H1 (cell line): Measurements from ENCODE around the gene TRIM9. TPM values are rescaled to one million over a fixed set of nuclear protein-coding genes. Genes with fewer than 3 reads are reported as not detected.

Experiments
- CTCF ChIA-PET: fragments of 300-600 bp; sonication (Branson Sonifier 250); formaldehyde crosslinking; loops from one replicate; lab custom pipeline; 2021; ENCODE audit not compliant: partially characterized antibody; lab: Charles Lee
- POLR2A ChIA-PET: fragments of 300-600 bp; sonication (Branson Sonifier 250); formaldehyde crosslinking; loops from one replicate; lab custom pipeline; 2021; ENCODE audit warnings: inconsistent platforms; ENCODE audit not compliant: partially characterized antibody; lab: Charles Lee
- DNase-seq, 2 experiments: peaks; one replicate each; pipeline versions ENCODE4 v3.0.0 to v3.0.0-alpha.2; 2010 to 2022; ENCODE audit warnings: low spot score in 2 of 2, low read depth in 1 of 2, mixed read lengths in 1 of 2
- FAIRE-seq: peaks from 2 replicates; lab custom pipeline; 2011; peaks lifted over from hg19 to GRCh38; lab: Jason Lieb, UNC
- H2AFZ ChIP-seq: 2 replicates; pipeline ENCODE4 v1.8.1; 2012; ENCODE audit warnings: low read length, inconsistent platforms
- H2AK5ac ChIP-seq: 2 replicates; pipeline ENCODE4 v1.6.1; 2013; ENCODE audit warnings: low read depth, low read length
- H2BK120ac ChIP-seq: replicated peaks from 2 replicates; pipeline ENCODE3; 2013; ENCODE audit warnings: low read depth, low read length, inconsistent platforms
- H2BK12ac ChIP-seq: 2 replicates; pipeline ENCODE4 v1.6.1; 2013; ENCODE audit warnings: low read depth, low read length
- H2BK15ac ChIP-seq: 2 replicates; pipeline ENCODE4 v1.6.1; 2013; ENCODE audit warnings: low read length
- H2BK20ac ChIP-seq: 2 replicates; pipeline ENCODE4 v1.6.1; 2013; ENCODE audit warnings: low read length
- H2BK5ac ChIP-seq: 2 replicates; pipeline ENCODE4 v1.6.1; 2013; ENCODE audit warnings: low read depth, low read length
- H3K14ac ChIP-seq: 2 replicates; pipeline ENCODE4 v1.6.1; 2013; ENCODE audit warnings: inconsistent platforms; ENCODE audit not compliant: insufficient read length
- H3K18ac ChIP-seq: 2 replicates; pipeline ENCODE4 v1.6.1; 2013; ENCODE audit warnings: low read length; ENCODE audit errors: extremely low read depth
- H3K23ac ChIP-seq: 2 replicates; pipeline ENCODE4 v1.6.1; 2013; ENCODE audit warnings: inconsistent platforms; ENCODE audit not compliant: insufficient read length
- H3K23me2 ChIP-seq: 2 replicates; pipeline ENCODE4 v1.6.1; 2013; ENCODE audit warnings: low read depth, low read length
- H3K27ac ChIP-seq: 2 replicates; pipeline ENCODE4 v1.6.1; 2011; ENCODE audit warnings: low read depth, low read length, inconsistent platforms
- H3K27me3 ChIP-seq, 4 experiments: replicated peaks in 1 of 4; 1 replicate in 1 of 4; 2 replicates in 3 of 4; pipeline versions ENCODE4 v1.6.1 to v1.8.1; 2011 to 2013; ENCODE audit warnings: low read length in 3 of 4, mild to moderate bottlenecking in 3 of 4, inconsistent platforms in 2 of 4, mixed read lengths in 2 of 4, moderate library complexity in 1 of 4; ENCODE audit not compliant: control insufficient read depth in 3 of 4, insufficient read depth in 3 of 4; ENCODE audit errors: extremely low read depth in 1 of 4
- H3K36me3 ChIP-seq, 4 experiments: 2 replicates each; pipeline versions ENCODE4 v1.6.1 to v1.8.1; 2011 to 2013; ENCODE audit warnings: mild to moderate bottlenecking in 4 of 4, low read length in 3 of 4, moderate library complexity in 2 of 4, control low read depth in 1 of 4, inconsistent platforms in 1 of 4; ENCODE audit not compliant: insufficient read depth in 4 of 4, control insufficient read depth in 2 of 4
- H3K4ac ChIP-seq: replicated peaks from 2 replicates; pipeline ENCODE3; 2013; ENCODE audit warnings: low read length, low read depth, mixed read lengths, inconsistent platforms; ENCODE audit not compliant: insufficient read length
- H3K4me1 ChIP-seq, 4 experiments: replicated peaks in 1 of 4; 1 replicate in 1 of 4; 2 replicates in 3 of 4; pipeline versions ENCODE4 v1.6.1 to v1.8.1; 2011 to 2013; ENCODE audit warnings: low read length in 3 of 4, inconsistent platforms in 2 of 4, mixed read lengths in 1 of 4; ENCODE audit not compliant: insufficient read depth in 4 of 4, control insufficient read depth in 3 of 4
- H3K4me2 ChIP-seq, 2 experiments: 2 replicates each; pipeline versions ENCODE4 v1.6.1 to v1.8.1; 2011 to 2013; ENCODE audit warnings: low read depth in 2 of 2, low read length in 2 of 2, control low read depth in 1 of 2, inconsistent platforms in 1 of 2, mild to moderate bottlenecking in 1 of 2; ENCODE audit not compliant: insufficient read depth in 1 of 2
- H3K4me3 ChIP-seq, 4 experiments: fragments of 200-600, 300-600 bp in 1 of 4; sonication (generic), shearing (Covaris generic), sonication (Bioruptor Twin) in 1 of 4; 2 replicates each; pipeline versions ENCODE4 v1.5.1 to v1.8.1; 2011 to 2016; ENCODE audit warnings: low read length in 4 of 4, low read depth in 3 of 4, control low read depth in 2 of 4, inconsistent platforms in 2 of 4, mild to moderate bottlenecking in 2 of 4, mixed read lengths in 1 of 4, moderate library complexity in 1 of 4; ENCODE audit not compliant: insufficient read depth in 2 of 4; ENCODE audit errors: extremely low read depth in 1 of 4
- H3K56ac ChIP-seq: replicated peaks from 2 replicates; pipeline ENCODE3; 2013; ENCODE audit warnings: low read depth, mild to moderate bottlenecking, mixed read lengths, low read length, inconsistent platforms; ENCODE audit not compliant: insufficient read length
- H3K79me1 ChIP-seq: 2 replicates; pipeline ENCODE4 v1.6.1; 2013; ENCODE audit warnings: low read depth, low read length, control low read depth
- H3K79me2 ChIP-seq, 2 experiments: 2 replicates each; pipeline versions ENCODE4 v1.6.1 to v1.8.1; 2012 to 2013; ENCODE audit warnings: low read length in 2 of 2, mild to moderate bottlenecking in 2 of 2, inconsistent platforms in 1 of 2; ENCODE audit not compliant: insufficient read depth in 2 of 2, control insufficient read depth in 1 of 2
- H3K9ac ChIP-seq, 4 experiments: replicated peaks in 1 of 4; 1 replicate in 1 of 4; 2 replicates in 3 of 4; pipeline versions ENCODE4 v1.6.1 to v1.8.1; 2011 to 2013; ENCODE audit warnings: low read depth in 3 of 4, low read length in 3 of 4, control low read depth in 2 of 4, mild to moderate bottlenecking in 2 of 4, moderate library complexity in 2 of 4, inconsistent platforms in 1 of 4; ENCODE audit errors: extremely low read depth in 1 of 4
- H3K9me3 ChIP-seq, 2 experiments: 2 replicates each; pipeline versions ENCODE4 v1.6.1 to v1.8.1; 2012 to 2013; ENCODE audit warnings: mild to moderate bottlenecking in 2 of 2, moderate library complexity in 2 of 2, control low read depth in 1 of 2, inconsistent platforms in 1 of 2, low read depth in 1 of 2, low read length in 1 of 2, mixed read lengths in 1 of 2; ENCODE audit not compliant: insufficient read depth in 2 of 2
- H4K20me1 ChIP-seq, 2 experiments: replicated peaks in 1 of 2; 2 replicates each; pipeline versions ENCODE3 to v1.8.1; 2011 to 2013; ENCODE audit warnings: inconsistent platforms in 2 of 2, low read length in 2 of 2, mild to moderate bottlenecking in 1 of 2; ENCODE audit not compliant: insufficient read depth in 2 of 2, control insufficient read depth in 1 of 2
- H4K5ac ChIP-seq: 2 replicates; pipeline ENCODE4 v1.6.1; 2013; ENCODE audit warnings: low read length, low read depth, mixed read lengths, inconsistent platforms; ENCODE audit not compliant: insufficient read length
- H4K8ac ChIP-seq: 2 replicates; pipeline ENCODE4 v1.8.0; 2013; ENCODE audit warnings: mild to moderate bottlenecking, moderate library complexity, low read length, inconsistent platforms; ENCODE audit not compliant: insufficient read depth; ENCODE audit errors: extremely low read depth
- H4K91ac ChIP-seq: replicated peaks from 2 replicates; pipeline ENCODE3; 2013; ENCODE audit warnings: low read length, mixed read lengths, inconsistent platforms; ENCODE audit not compliant: insufficient read length
- GABPA ChIP-seq: IDR thresholded peaks from 2 replicates; pipeline ENCODE4 v1.6.1; 2011; ENCODE audit warnings: mild to moderate bottlenecking, low read length, moderate library complexity, borderline replicate concordance; ENCODE audit not compliant: insufficient read depth
- JUN ChIP-seq: IDR thresholded peaks from 2 replicates; pipeline ENCODE4 v1.6.1; 2011; ENCODE audit warnings: low read depth, mild to moderate bottlenecking, improper control_type of control experiment, low read length
- SIX5 ChIP-seq: IDR thresholded peaks from 2 replicates; pipeline ENCODE4 v1.6.1; 2011; ENCODE audit warnings: mild to moderate bottlenecking, low read depth, low read length
- WGBS, 2 experiments: shearing (Covaris generic) in 1 of 2; methylation state at CpG; one replicate each; pipeline versions ENCODE4 v1.1.6 to v1.1.7; 2013 to 2015; ENCODE audit warnings: low lambda C conversion rate in 2 of 2, mixed read lengths in 2 of 2, inconsistent platforms in 1 of 2, low coverage in 1 of 2, missing lambda C conversion rate in 1 of 2; ENCODE audit not compliant: insufficient replicate concordance in 2 of 2, insufficient coverage in 1 of 2, insufficient read length in 1 of 2; ENCODE audit errors: extremely low coverage in 1 of 2, missing lambda C conversion rate in 1 of 2; 5-methylcytosine and 5-hydroxymethylcytosine counted together
- polyA plus RNA-seq, 7 experiments: library from polyadenylated mRNA; depleted of rRNA in 3 of 7; stranded (reverse) in 5 of 7; unstranded in 2 of 7; fragments of >200 nt in 5 of 7; fragments of 200-250 nt in 2 of 7; gene quantifications; 1 replicate in 5 of 7; 2 replicates in 1 of 7; 4 replicates in 1 of 7; pipeline versions ENCODE4 v1.2.1 to v1.2.3, GENCODE V29; 2011 to 2013; ENCODE audit warnings: missing spikeins in 2 of 7, mixed read lengths in 2 of 7
- total RNA-seq: library from RNA; stranded (reverse); fragmentation: NEBNext Ultra II Directional; extraction: Animal tissue kit (Norgen Biotek cat#: 25700); gene quantifications from 2 replicates; pipeline ENCODE4 v1.2.1, GENCODE V29; 2021

The TRIM9 gene
- total and polyA plus RNA-seq, 2 of the 8 experiments (the other 6 are each of a cell fraction or from before 2014, with no cell fraction given) = 2.7 to 5.4 TPM

- Histone ChIP-seq H3K4me3 (no peak overlapping the region), H3K4me2 (no peak overlapping the region), H2AFZ (no peak overlapping the region), H3K23me2 (no peaks in the 10 kb centered on the region), H2BK5ac (no peak overlapping the region), H3K9ac (no peak overlapping the region), H3K56ac (no peak overlapping the region), H2BK15ac (no peak overlapping the region), H4K91ac (no peak overlapping the region), H4K5ac (no peak overlapping the region), H2BK20ac (no peak overlapping the region), H3K36me3 (peaks cover 0 to 26% (median 12%) of the 10 kb centered on the region in 4 experiments; a peak in 7 of 8 replicates), H4K8ac (no peak overlapping the region), H3K27ac (no peak overlapping the region), H3K79me1 (no peaks in the 10 kb centered on the region), H4K20me1 (no peaks in the 10 kb centered on the region), H2BK12ac (no peak overlapping the region), H2BK120ac (no peak overlapping the region), H3K27me3 (no peaks in the 10 kb centered on the region), H3K4ac (no peak overlapping the region), H3K9me3 (no peaks in the 10 kb centered on the region), H3K23ac (no peak overlapping the region), H3K18ac (no peak overlapping the region), H2AK5ac (no peak overlapping the region), H3K14ac (no peak overlapping the region), H3K4me1 (peaks cover 0 to 5% (median 0%) of the 10 kb centered on the region in 4 experiments; a peak in 1 of 7 replicates), H3K79me2 (no peaks in the 10 kb centered on the region)
- POLR2A ChIA-PET = no interaction called here
- TF ChIP-seq SIX5 (no peak), GABPA (no peak), JUN (no peak)
- CTCF ChIA-PET = interaction anchor here (1.6 to 2.1 kb wide), 2 partner anchors 10 to 26 kb away, joined by 6 to 7 read pairs; no protein-coding TSS in a partner anchor
- DNase-seq (no peak), FAIRE-seq (no peak)
- WGBS, 2 experiments = 88% methylated on average over 6 of the region's 6 CpGs; no CpG with 5 or more reads in 1 of the 2 experiments
Observed at GRCh38 chr14:50928002-50928635, 166.8 kb downstream of the TRIM9 start.
